Measurements from ENCODE around the gene CD6.

CD6 gene

DNA sequence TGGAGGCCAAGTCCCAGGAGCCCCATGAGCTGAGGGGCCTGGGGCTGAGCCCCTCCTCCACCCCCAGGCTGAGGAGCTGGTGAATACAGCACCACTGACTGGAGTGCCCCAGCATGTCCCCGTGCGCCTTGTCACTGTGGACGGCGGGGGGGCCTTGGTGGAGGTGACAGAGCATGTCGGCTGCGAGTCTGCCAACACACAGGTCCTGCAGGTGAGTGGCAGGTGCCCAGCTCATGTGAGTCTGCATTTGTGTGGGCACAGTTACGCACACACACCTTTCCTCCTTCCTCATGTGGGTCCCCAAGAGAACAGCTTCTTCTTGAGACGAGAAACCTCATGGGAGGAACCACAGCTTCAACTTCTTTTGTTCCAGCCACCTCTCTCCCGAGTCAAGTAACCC lies 39.6 kb upstream of the CD6 start:
- POLR2A ChIA-PET = interaction anchor here (1.4 kb wide), 1 partner anchor 17 kb away, joined by 4 read pairs; no protein-coding TSS in a partner anchor
- TF ChIP-seq HOXD13 (CRISPR knock-in tag; IDR thresholded peaks at IDR 0.05; ENCODE audit: borderline replicate concordance) (no peak), SP7 (tag by site-specific recombination; IDR thresholded peaks at IDR 0.05) (no peak), ZNF202 (tag by site-specific recombination; IDR thresholded peaks at IDR 0.05; ENCODE audit: borderline replicate concordance) (no peak), CTCF (tag by site-specific recombination; IDR thresholded peaks at IDR 0.05) (no peak), RBAK (tag by site-specific recombination; IDR thresholded peaks at IDR 0.05) (no peak), ZNF37A (tag by site-specific recombination; IDR thresholded peaks at IDR 0.05) (no peak), ZNF514 (tag by site-specific recombination; IDR thresholded peaks at IDR 0.05) (no peak), ZNF311 (tag by site-specific recombination; IDR thresholded peaks at IDR 0.05; ENCODE audit: borderline replicate concordance) (no peak), HOXA7 (CRISPR knock-in tag; IDR thresholded peaks at IDR 0.05; ENCODE audit: borderline replicate concordance) (no peak), ZNF169 (tag by site-specific recombination; IDR thresholded peaks at IDR 0.05) (no peak), ZNF670 (tag by site-specific recombination; IDR thresholded peaks at IDR 0.05; ENCODE audit: low read depth) (no peak), ZBTB48 (tag by site-specific recombination; IDR thresholded peaks at IDR 0.05) (no peak), ZNF623 (tag by site-specific recombination; IDR thresholded peaks at IDR 0.05) (no peak), ZNF280D (tag by site-specific recombination; IDR thresholded peaks at IDR 0.05) (no peak), ZNF513 (tag by site-specific recombination; IDR thresholded peaks at IDR 0.05) (no peak), ZNF350 (tag by site-specific recombination; IDR thresholded peaks at IDR 0.05) (no peak)
- Histone ChIP-seq H3K9me3 (ENCODE audit: control insufficient read depth, insufficient read depth, low read depth, low read length) (no peaks in the 10 kb centered on the region), H3K27ac (ENCODE audit: extremely low read depth, low read depth, low read length) (no peak overlapping the region), H3K4me1 (ENCODE audit: control insufficient read depth, insufficient read depth, low read length) (no peaks in the 10 kb centered on the region), H3K36me3 (ENCODE audit: control insufficient read depth in 2 of 2, insufficient read depth in 1 of 2, low read length in 2 of 2) (peaks cover 0 to 85% of the 10 kb centered on the region in 2 experiments; a peak in 1 of 3 replicates), H3K4me3 (ENCODE audit: low read depth, low read length) (no peak overlapping the region)
- CTCF ChIA-PET = no interaction called here

DNA sequence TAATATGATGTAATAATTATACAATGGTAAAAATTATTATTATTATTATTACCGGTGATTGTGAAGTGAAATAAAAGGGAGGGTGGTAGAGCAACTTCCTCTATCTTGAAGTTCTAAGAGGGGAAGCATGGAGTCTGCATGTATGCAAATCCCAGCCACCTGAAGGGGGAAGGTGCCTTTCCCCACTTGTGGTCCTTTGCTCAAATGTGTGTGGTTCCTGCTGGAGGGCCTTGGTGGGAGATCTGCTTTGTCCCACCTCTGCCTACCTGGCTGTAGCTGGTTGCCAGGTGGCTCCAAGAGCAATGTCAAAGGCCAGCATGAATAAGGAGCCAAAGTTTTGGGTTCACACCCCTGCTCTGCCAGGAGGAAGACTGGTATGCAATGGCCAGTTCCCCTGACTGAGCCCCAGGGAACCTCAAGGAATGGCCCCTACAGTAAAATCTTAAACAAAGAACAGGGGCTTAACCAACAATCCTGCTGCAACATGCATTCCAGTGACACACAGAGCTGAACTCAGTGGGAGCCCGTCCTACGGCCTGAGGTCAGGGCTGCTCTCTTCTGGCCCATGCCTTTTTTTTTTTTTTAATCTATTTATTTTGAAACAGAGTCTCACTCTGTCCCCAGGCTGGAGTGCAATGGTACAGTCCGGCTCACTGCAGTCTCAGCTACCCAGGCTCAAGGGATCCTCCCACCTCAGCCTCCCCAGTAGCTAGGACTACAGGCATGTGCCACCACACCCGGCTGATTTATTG lies 38.7 kb upstream of the CD6 start:
- ChIA-PET POLR2A (interaction anchor here (0.7 to 1.0 kb wide), 3 partner anchors 16 to 161 kb away, joined by 3 to 4 read pairs (median 3); no protein-coding TSS in a partner anchor), CTCF (interaction anchor here (0.6 to 0.7 kb wide), 2 partner anchors 22 to 197 kb away, joined by 4 to 5 read pairs; no protein-coding TSS in a partner anchor)
- no peaks in the 10 kb centered on the region for H3K4me1 ChIP-seq (ENCODE audit: control insufficient read depth, insufficient read depth, low read length)
- peaks cover 0 to 77% of the 10 kb centered on the region in 2 experiments; a peak in 1 of 3 replicates for H3K36me3 ChIP-seq (ENCODE audit: control insufficient read depth in 2 of 2, insufficient read depth in 1 of 2, low read length in 2 of 2)
- H3K27ac ChIP-seq (ENCODE audit: extremely low read depth, low read depth, low read length) = no peak overlapping the region
- H3K4me3 ChIP-seq (ENCODE audit: low read depth, low read length) = no peak overlapping the region
- H3K9me3 ChIP-seq (ENCODE audit: control insufficient read depth, insufficient read depth, low read depth, low read length) = no peaks in the 10 kb centered on the region
- TF ChIP-seq PRDM10 (tag by site-specific recombination; IDR thresholded peaks at IDR 0.05) = peak; percentile 86
- TF ChIP-seq, protein P1, sequence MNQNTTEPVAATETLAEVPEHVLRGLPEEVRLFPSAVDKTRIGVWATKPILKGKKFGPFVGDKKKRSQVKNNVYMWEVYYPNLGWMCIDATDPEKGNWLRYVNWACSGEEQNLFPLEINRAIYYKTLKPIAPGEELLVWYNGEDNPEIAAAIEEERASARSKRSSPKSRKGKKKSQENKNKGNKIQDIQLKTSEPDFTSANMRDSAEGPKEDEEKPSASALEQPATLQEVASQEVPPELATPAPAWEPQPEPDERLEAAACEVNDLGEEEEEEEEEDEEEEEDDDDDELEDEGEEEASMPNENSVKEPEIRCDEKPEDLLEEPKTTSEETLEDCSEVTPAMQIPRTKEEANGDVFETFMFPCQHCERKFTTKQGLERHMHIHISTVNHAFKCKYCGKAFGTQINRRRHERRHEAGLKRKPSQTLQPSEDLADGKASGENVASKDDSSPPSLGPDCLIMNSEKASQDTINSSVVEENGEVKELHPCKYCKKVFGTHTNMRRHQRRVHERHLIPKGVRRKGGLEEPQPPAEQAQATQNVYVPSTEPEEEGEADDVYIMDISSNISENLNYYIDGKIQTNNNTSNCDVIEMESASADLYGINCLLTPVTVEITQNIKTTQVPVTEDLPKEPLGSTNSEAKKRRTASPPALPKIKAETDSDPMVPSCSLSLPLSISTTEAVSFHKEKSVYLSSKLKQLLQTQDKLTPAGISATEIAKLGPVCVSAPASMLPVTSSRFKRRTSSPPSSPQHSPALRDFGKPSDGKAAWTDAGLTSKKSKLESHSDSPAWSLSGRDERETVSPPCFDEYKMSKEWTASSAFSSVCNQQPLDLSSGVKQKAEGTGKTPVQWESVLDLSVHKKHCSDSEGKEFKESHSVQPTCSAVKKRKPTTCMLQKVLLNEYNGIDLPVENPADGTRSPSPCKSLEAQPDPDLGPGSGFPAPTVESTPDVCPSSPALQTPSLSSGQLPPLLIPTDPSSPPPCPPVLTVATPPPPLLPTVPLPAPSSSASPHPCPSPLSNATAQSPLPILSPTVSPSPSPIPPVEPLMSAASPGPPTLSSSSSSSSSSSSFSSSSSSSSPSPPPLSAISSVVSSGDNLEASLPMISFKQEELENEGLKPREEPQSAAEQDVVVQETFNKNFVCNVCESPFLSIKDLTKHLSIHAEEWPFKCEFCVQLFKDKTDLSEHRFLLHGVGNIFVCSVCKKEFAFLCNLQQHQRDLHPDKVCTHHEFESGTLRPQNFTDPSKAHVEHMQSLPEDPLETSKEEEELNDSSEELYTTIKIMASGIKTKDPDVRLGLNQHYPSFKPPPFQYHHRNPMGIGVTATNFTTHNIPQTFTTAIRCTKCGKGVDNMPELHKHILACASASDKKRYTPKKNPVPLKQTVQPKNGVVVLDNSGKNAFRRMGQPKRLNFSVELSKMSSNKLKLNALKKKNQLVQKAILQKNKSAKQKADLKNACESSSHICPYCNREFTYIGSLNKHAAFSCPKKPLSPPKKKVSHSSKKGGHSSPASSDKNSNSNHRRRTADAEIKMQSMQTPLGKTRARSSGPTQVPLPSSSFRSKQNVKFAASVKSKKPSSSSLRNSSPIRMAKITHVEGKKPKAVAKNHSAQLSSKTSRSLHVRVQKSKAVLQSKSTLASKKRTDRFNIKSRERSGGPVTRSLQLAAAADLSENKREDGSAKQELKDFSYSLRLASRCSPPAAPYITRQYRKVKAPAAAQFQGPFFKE (tag by site-specific recombination; IDR thresholded peaks at IDR 0.05; ENCODE audit: borderline replicate concordance) = no peak

Measured in HEK293 (cell line).